Dermis microvascular lymphatic vessel endothelial cell (primary cell): ENCODE data around the gene TNFRSF12A. TPM values are rescaled to one million over a fixed set of nuclear protein-coding genes. Genes with fewer than 3 reads are reported as not detected.

Experiments
- DNase-seq, 2 donors: peaks; one replicate each; pipeline versions ENCODE4 v3.0.0 to v3.0.0-alpha.2; 2010; ENCODE audit warnings: low read depth in 2 of 2
- total RNA-seq: library from RNA; depleted of rRNA; stranded (reverse); fragments of >200 nt; gene quantifications from 2 replicates; pipeline ENCODE4 v1.2.1, GENCODE V29; 2014

Gene TNFRSF12A
- total RNA-seq, result 39.8 and 50.3 TPM in 2 replicates

- DNase-seq, result peak in 1 of 2 donors; percentile 81
Observed at GRCh38 chr16:3020247-3020603, at the start of gene TNFRSF12A. TSS of gene TNFRSF12A (plus strand) at chr16:3020368. CDS start at chr16:3020398, 30 bp downstream.

GRCh38 chr16:2970563-2970962 lies 49.6 kb upstream of the TNFRSF12A start:
- DNase-seq, result no peak

- no peak for DNase-seq
Observed at GRCh38 chr16:2971134-2971984, 48.8 kb upstream of the TNFRSF12A start.

GRCh38 chr16:2971985-2972784 lies 48.0 kb upstream of the TNFRSF12A start:
- no peak for DNase-seq

- no peak for DNase-seq
Observed at GRCh38 chr16:2973093-2973492, 47.1 kb upstream of the TNFRSF12A start.

- no peak for DNase-seq
Observed at GRCh38 chr16:2973605-2974318, 46.4 kb upstream of the TNFRSF12A start.

GRCh38 chr16:2974319-2975056 lies 45.7 kb upstream of the TNFRSF12A start:
- no peak for DNase-seq

GRCh38 chr16:2975161-2975795 lies 44.9 kb upstream of the TNFRSF12A start:
- DNase-seq, result no peak

GRCh38 chr16:2976201-2976600 lies 44.0 kb upstream of the TNFRSF12A start:
- no peak for DNase-seq

- no peak for DNase-seq
Observed at GRCh38 chr16:2976673-2977072, 43.5 kb upstream of the TNFRSF12A start.

- DNase-seq, result no peak
Observed at GRCh38 chr16:2977440-2977839, 42.7 kb upstream of the TNFRSF12A start.

- DNase-seq, result peak in 1 of 2 donors; percentile 17
Observed at GRCh38 chr16:2979669-2980226, 40.4 kb upstream of the TNFRSF12A start.

- peak; percentile 52 to 85 for DNase-seq
Observed at GRCh38 chr16:2980227-2981176, 39.7 kb upstream of the TNFRSF12A start, which contains the start of gene PKMYT1. TSS of gene PKMYT1 (minus strand) at chr16:2980446. CDS start at chr16:2979657, 789 bp downstream.

GRCh38 chr16:2981177-2981898 lies 38.8 kb upstream of the TNFRSF12A start:
- no peak for DNase-seq

GRCh38 chr16:2981899-2982250 lies 38.3 kb upstream of the TNFRSF12A start:
- no peak for DNase-seq

- DNase-seq, result no peak
Observed at GRCh38 chr16:2982402-2982801, 37.8 kb upstream of the TNFRSF12A start.

- DNase-seq, result peak; percentile 11 to 62
Observed at GRCh38 chr16:2983706-2984136, 36.4 kb upstream of the TNFRSF12A start.

GRCh38 chr16:2985462-2985861 lies 34.7 kb upstream of the TNFRSF12A start:
- no peak for DNase-seq
